Uterus (tissue), 4 donors: ENCODE measurements around the gene TTC9C. TPM values are rescaled to one million over a fixed set of nuclear protein-coding genes. Genes with fewer than 3 reads are reported as not detected.
"Not testable (repeated sequence)": the region's sequence is repeated elsewhere in the genome, so short reads cannot be mapped to it uniquely, and the experiment has no call there.

Experiments
- DNase-seq, 2 donors: peaks; one replicate each; pipeline ENCODE4 v3.0.0-alpha.2; 2019 to 2020
- H3K27ac ChIP-seq, 2 donors: fragments of 200-600 bp; sonication (generic); 1 replicate in 1 of 2; 2 replicates in 1 of 2; pipeline ENCODE4 v1.5.1; 2016 to 2018
- H3K27me3 ChIP-seq, 2 donors: fragments of 200-600 bp; sonication (generic); one replicate each; pipeline ENCODE4 v1.5.1; 2018 to 2019; ENCODE audit warnings: control low read depth in 1 of 2
- H3K36me3 ChIP-seq, 2 donors: fragments of 200-600 bp; sonication (generic); one replicate each; pipeline ENCODE4 v1.5.1; 2019; ENCODE audit warnings: control low read depth in 1 of 2
- H3K4me1 ChIP-seq, 2 donors: fragments of 200-600 bp; sonication (generic); one replicate each; pipeline ENCODE4 v1.5.1; 2018 to 2019; ENCODE audit warnings: control low read depth in 1 of 2
- H3K4me3 ChIP-seq, 2 donors: fragments of 200-600 bp; sonication (generic); 1 replicate in 1 of 2; 2 replicates in 1 of 2; pipeline ENCODE4 v1.5.1; 2018 to 2019; ENCODE audit warnings: mild to moderate bottlenecking in 1 of 2
- H3K9me3 ChIP-seq, 2 donors: fragments of 200-600 bp; sonication (generic); one replicate each; pipeline ENCODE4 v1.5.1; 2019; ENCODE audit warnings: control low read depth in 1 of 2
- POLR2A ChIP-seq, 2 donors: fragments of 450-650 bp; IDR thresholded peaks; one replicate each; pipeline ENCODE4 v1.6.1; 2016; ENCODE audit warnings: antibody characterized with exemption in 2 of 2, mild to moderate bottlenecking in 1 of 2, moderate library complexity in 1 of 2
- intact Hi-C: fragments of 100-400 bp; cut with DNase I; formaldehyde crosslinking; loops from one replicate; pipeline ENCODE4 v1.15.1; 2023; ENCODE audit warnings: low total_unique reads
- total RNA-seq, 4 donors: library from RNA; depleted of rRNA in 3 of 4; stranded (reverse); fragments of >200 nt in 3 of 4; gene quantifications; one replicate each; pipeline versions ENCODE4 v1.1.0 to v1.2.4, GENCODE V29; 2014 to 2023
- TF ChIP-seq, protein P1 (sequence below), 4 experiments: fragments of 200-600 bp in 2 of 4; fragments of 450-650 bp in 2 of 4; sonication (generic) in 2 of 4; IDR thresholded peaks; one replicate each; pipeline ENCODE4 v1.5.1; 2016 to 2019; ENCODE audit warnings: antibody characterized with exemption in 4 of 4, mild to moderate bottlenecking in 2 of 4, moderate library complexity in 1 of 4
- donor health status: DM: yes; HTN: yes; CAD: no.

Gene TTC9C
- total RNA-seq, 4 donors from 2014 or later = 1.3 to 32.4 (median 16.3) TPM

GRCh38 chr11:62687508-62688396, 40.5 kb upstream of the TTC9C start:
- TF ChIP-seq, protein P1, sequence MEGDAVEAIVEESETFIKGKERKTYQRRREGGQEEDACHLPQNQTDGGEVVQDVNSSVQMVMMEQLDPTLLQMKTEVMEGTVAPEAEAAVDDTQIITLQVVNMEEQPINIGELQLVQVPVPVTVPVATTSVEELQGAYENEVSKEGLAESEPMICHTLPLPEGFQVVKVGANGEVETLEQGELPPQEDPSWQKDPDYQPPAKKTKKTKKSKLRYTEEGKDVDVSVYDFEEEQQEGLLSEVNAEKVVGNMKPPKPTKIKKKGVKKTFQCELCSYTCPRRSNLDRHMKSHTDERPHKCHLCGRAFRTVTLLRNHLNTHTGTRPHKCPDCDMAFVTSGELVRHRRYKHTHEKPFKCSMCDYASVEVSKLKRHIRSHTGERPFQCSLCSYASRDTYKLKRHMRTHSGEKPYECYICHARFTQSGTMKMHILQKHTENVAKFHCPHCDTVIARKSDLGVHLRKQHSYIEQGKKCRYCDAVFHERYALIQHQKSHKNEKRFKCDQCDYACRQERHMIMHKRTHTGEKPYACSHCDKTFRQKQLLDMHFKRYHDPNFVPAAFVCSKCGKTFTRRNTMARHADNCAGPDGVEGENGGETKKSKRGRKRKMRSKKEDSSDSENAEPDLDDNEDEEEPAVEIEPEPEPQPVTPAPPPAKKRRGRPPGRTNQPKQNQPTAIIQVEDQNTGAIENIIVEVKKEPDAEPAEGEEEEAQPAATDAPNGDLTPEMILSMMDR (IDR thresholded peaks at IDR 0.05) = no peak
- peak in 1 of 2 donors; percentile 21 for TF ChIP-seq POLR2A (IDR thresholded peaks at IDR 0.05)
- intact Hi-C loops = no loop called here
- H3K4me3 ChIP-seq = peak overlapping the region; percentile 34 to 45
- H3K4me1 ChIP-seq = no peaks in the 10 kb centered on the region
- H3K27ac ChIP-seq = peak overlapping the region; percentile 87 to 89
- no peaks in the 10 kb centered on the region for H3K9me3 ChIP-seq
- DNase-seq = no peak
- no peaks in the 10 kb centered on the region for H3K36me3 ChIP-seq
- no peaks in the 10 kb centered on the region for H3K27me3 ChIP-seq

DNA sequence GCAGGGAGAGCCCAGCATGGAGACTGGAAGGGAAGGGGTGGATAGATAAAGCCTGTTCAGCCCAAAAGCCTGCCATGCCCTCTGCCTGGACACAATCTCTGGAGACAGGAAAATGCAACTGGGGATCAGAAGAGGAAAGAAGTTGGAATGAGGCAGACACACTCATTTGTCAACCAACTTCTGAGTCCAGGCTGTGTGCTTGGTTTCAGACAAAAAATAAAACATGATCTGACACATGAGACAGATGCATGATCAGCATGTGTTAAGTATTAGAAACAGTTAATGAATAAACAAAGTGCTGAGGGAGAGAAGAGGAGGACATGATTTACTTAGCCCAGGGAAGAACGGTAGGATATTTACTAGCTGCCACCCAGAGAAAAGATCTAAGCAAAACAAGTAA, 39.8 kb upstream of the TTC9C start:
- Histone ChIP-seq H3K9me3 (no peaks in the 10 kb centered on the region), H3K36me3 (no peaks in the 10 kb centered on the region), H3K4me3 (peak overlapping the region; percentile 34 to 45), H3K4me1 (no peaks in the 10 kb centered on the region), H3K27ac (peak overlapping the region; percentile 87 to 89), H3K27me3 (no peaks in the 10 kb centered on the region)
- TF ChIP-seq, protein P1 (IDR thresholded peaks at IDR 0.05) = no peak
- TF ChIP-seq POLR2A (IDR thresholded peaks at IDR 0.05) = no peak
- no peak for DNase-seq
- intact Hi-C loops = no loop called here

- Histone ChIP-seq H3K27ac (peak within 1 kb of the TSS; percentile 87 to 89), H3K4me3 (peak within 1 kb of the TSS; percentile 34 to 45), H3K36me3 (no peaks in the 10 kb centered on the region), H3K4me1 (no peaks in the 10 kb centered on the region), H3K9me3 (no peaks in the 10 kb centered on the region), H3K27me3 (no peaks in the 10 kb centered on the region)
- TF ChIP-seq, protein P1 (IDR thresholded peaks at IDR 0.05) = peak in 1 of 4 experiments; percentile 16
- peak; percentile 58 to 68 for TF ChIP-seq POLR2A (IDR thresholded peaks at IDR 0.05)
- DNase-seq = peak; percentile 94 to 98
- intact Hi-C loops = loop anchor here (10.0 kb wide), 1 partner anchor 305 kb away; no protein-coding TSS in a partner anchor
Observed at GRCh38 chr11:62689421-62690183, 38.7 kb upstream of the TTC9C start, which contains the start of gene LRRN4CL. Gene LRRN4CL (minus strand): TSS chr11:62689530. CDS start chr11:62688508, 1,022 bp downstream.

GRCh38 chr11:62693624-62694023, 34.7 kb upstream of the TTC9C start:
- not testable (repeated sequence) for H3K36me3 ChIP-seq, H3K27ac ChIP-seq, H3K4me1 ChIP-seq, H3K9me3 ChIP-seq, H3K27me3 ChIP-seq, H3K4me3 ChIP-seq, DNase-seq
- intact Hi-C loops = loop anchor here (10.0 kb wide), 1 partner anchor 309 kb away; no protein-coding TSS in a partner anchor

DNA sequence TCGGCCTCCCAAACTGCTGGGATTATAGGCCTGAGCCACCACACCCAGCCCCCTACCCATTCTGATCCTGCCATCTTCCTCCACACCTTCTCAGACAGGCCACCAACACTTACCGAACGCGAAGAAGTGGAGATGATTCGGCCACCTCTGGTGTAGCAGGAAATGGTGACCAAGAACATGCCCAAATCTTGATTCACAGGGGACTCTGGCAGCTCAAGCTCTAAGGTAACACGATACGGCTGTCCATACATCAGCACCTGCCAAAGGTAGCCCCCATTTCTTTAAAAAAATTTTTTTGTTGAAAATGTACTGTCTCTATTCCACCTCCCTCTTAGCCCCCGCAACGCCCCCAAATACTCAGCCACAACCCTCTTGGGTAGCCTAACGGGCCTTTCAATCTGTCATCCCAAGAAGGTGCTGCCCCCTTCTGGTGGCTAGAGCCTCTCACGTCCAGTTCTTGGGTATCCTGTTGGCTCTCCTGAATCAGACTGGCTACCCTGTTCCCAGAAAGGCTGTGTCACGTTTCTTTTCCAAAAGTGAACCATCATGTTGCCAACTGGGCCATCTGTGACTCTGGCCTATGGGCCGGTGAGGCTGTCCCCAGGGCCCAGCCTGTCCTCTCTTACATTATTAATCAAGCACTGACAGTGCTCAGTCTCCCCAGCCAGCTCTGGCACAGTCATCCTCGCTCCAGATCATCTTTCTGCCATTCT, 33.7 kb upstream of the TTC9C start:
- intact Hi-C loops = loop anchor here (10.0 kb wide), 1 partner anchor 310 kb away; no protein-coding TSS in a partner anchor
- TF ChIP-seq POLR2A (IDR thresholded peaks at IDR 0.05) = no peak
- TF ChIP-seq, protein P1 (IDR thresholded peaks at IDR 0.05) = peak; percentile 66 to 83 (median 77)
- H3K9me3 ChIP-seq = no peaks in the 10 kb centered on the region
- peak; percentile 80 to 86 for DNase-seq
- peak overlapping the region in 1 of 2 donors; percentile 38 for H3K27ac ChIP-seq
- no peaks in the 10 kb centered on the region for H3K27me3 ChIP-seq
- no peaks in the 10 kb centered on the region for H3K36me3 ChIP-seq
- H3K4me1 ChIP-seq = no peaks in the 10 kb centered on the region
- H3K4me3 ChIP-seq = no peak overlapping the region
